Astrocyte of the spinal cord (primary cell): ENCODE data around the gene KCNJ15.

Source experiments
- DNase-seq: peaks from one replicate; pipeline ENCODE4 v3.0.0; 2011; ENCODE audit warnings: low read depth, low spot score
- H3K4me3 ChIP-seq: 2 replicates; pipeline ENCODE4 v1.5.1; 2011; ENCODE audit warnings: low read depth, mild to moderate bottlenecking, low read length, moderate library complexity
- in situ Hi-C: cut with HindIII; loops from 2 replicates; pipeline ENCODE4 v1.10.0; 2017; ENCODE audit warnings: low sequenced_read_pairs
- TF ChIP-seq, protein P1 (sequence below): IDR thresholded peaks from 2 replicates; pipeline ENCODE4 v1.5.1; 2012; ENCODE audit warnings: low read depth, mild to moderate bottlenecking, low read length, inconsistent platforms

Gene KCNJ15

DNA sequence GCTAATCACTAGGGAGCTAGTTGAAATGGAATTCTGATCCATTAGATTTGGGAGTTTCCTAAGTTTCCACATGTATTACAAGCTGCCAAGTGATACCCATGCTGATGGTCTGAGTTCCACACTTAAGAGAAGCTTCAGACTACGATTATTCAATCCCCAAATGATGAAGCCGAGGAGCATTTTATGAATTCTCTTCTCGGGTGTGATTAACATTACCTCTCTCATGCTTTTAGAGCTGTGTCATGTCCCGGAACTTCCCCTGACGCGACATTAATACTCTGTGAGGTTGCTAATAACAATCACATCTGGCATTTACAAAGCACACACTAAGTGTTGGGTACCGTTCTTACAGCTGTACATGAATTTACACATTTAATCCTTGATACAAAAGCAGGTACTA, 63.0 kb downstream of the KCNJ15 start:
- TF ChIP-seq, protein P1, sequence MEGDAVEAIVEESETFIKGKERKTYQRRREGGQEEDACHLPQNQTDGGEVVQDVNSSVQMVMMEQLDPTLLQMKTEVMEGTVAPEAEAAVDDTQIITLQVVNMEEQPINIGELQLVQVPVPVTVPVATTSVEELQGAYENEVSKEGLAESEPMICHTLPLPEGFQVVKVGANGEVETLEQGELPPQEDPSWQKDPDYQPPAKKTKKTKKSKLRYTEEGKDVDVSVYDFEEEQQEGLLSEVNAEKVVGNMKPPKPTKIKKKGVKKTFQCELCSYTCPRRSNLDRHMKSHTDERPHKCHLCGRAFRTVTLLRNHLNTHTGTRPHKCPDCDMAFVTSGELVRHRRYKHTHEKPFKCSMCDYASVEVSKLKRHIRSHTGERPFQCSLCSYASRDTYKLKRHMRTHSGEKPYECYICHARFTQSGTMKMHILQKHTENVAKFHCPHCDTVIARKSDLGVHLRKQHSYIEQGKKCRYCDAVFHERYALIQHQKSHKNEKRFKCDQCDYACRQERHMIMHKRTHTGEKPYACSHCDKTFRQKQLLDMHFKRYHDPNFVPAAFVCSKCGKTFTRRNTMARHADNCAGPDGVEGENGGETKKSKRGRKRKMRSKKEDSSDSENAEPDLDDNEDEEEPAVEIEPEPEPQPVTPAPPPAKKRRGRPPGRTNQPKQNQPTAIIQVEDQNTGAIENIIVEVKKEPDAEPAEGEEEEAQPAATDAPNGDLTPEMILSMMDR = no peak
- in situ Hi-C loops = no loop called here
- no peak for DNase-seq
- H3K4me3 ChIP-seq = no peak overlapping the region

DNA sequence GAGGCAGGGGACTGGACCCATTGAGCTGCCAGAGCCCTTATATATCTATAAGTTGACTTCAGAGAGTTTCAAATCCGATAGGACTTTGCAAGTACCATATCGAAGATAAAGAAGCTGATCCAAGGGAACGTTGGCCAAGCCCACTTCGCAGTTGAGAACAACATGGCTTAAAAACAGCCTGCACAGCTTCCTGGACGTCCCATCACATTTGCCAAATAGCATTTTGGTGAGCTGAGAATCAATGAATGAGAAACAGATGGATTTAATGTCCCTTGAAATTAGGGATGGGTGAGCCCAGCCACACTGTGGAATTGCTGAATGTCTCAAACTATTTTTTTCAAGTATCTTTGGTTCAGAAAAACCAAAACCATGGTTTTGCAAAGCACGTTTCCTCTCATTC, 64.8 kb downstream of the KCNJ15 start:
- no peak for DNase-seq
- no peak overlapping the region for H3K4me3 ChIP-seq
- in situ Hi-C loops = no loop called here
- TF ChIP-seq, protein P1 = no peak

GRCh38 chr21:38322311-38322950, 65.6 kb downstream of the KCNJ15 start:
- no peak overlapping the region for H3K4me3 ChIP-seq
- peak; percentile 58 for DNase-seq
- in situ Hi-C loops = no loop called here
- TF ChIP-seq, protein P1 = no peak

GRCh38 chr21:38323721-38324531, 67.1 kb downstream of the KCNJ15 start:
- DNase-seq = peak; percentile 98

DNA sequence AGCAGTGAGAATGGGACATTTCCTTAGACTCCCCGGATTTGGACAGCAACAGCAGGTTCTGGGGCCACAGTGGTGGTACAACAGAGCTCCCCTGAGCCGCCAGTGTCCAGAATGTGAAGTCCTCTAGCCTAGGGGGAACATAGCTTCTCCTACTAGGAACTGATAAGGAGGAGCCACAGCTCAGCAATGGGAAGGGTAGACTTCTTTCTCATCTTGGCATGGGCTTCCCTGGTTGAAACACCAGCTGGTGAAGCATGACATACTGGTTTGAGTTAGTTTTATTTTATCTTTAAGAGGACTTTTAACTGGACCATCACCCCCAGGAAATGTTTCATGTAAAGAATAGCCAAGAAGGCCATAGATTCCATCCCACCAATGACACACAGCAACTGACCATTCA, 68.4 kb downstream of the KCNJ15 start:
- H3K4me3 ChIP-seq = no peak overlapping the region
- TF ChIP-seq, protein P1 = no peak
- in situ Hi-C loops = no loop called here
- DNase-seq = no peak

More at GRCh38 chr21:38323721-38324531, 67.1 kb downstream of the KCNJ15 start:
- TF ChIP-seq, protein P1 = no peak
- in situ Hi-C loops = no loop called here
- H3K4me3 ChIP-seq = no peak overlapping the region

DNA sequence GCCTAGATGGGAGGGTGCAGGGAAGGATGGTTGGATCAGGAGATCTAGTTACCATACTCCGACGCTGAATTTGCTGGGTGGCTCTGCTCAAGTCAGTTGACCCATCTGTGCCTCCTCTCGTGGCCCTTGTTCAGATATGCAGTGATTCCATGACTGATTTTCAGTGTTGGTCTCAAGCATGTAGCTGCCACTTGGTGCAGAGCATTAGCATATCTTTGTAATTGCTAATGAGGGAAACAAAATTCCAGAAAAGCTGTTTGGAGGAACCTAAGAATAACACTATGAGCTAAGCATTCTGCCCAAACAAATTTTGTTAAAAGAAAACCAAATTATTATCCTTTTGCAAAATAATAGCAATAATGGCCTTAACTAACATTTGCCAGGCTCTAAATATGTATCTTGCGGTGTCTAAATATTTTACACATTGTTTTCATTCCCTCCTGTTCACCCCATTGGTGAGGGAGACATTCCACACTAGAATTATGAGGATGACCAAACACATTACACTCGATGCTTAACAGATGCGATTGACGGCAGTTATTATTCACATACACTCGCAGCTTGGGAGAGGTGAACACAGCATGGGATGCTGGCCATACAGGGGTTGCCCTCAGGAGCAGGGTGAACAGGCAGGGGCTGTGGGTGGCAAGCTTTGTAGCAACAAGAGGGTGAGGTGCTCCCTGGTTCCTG, 69.1 kb downstream of the KCNJ15 start:
- in situ Hi-C loops = no loop called here
- DNase-seq = no peak
- no peak overlapping the region for H3K4me3 ChIP-seq
- TF ChIP-seq, protein P1 = no peak
